Spinal cord (tissue), 10 donors: Measurements from ENCODE around the gene NAGS. TPM values are rescaled to one million over a fixed set of nuclear protein-coding genes. Genes with fewer than 3 reads are reported as not detected.
"Not testable (repeated sequence)": the region's sequence is repeated elsewhere in the genome, so short reads cannot be mapped to it uniquely, and the experiment has no call there.

Experiments used
- DNase-seq, 6 donors: peaks; one replicate each; pipeline versions ENCODE4 v3.0.0 to v3.0.0-alpha.2; 2013 to 2015; ENCODE audit warnings: low spot score in 6 of 6, low read depth in 4 of 6
- H3K27ac ChIP-seq: one replicate; pipeline ENCODE4 v1.5.1; 2013; ENCODE audit warnings: low read depth, low read length, control low read depth
- H3K27me3 ChIP-seq: one replicate; pipeline ENCODE4 v1.6.1; 2013; ENCODE audit warnings: low read length; ENCODE audit not compliant: control insufficient read depth, insufficient read depth
- H3K36me3 ChIP-seq: one replicate; pipeline ENCODE4 v1.6.1; 2013; ENCODE audit warnings: low read length; ENCODE audit not compliant: control insufficient read depth, insufficient read depth
- H3K4me1 ChIP-seq: one replicate; pipeline ENCODE4 v1.6.1; 2013; ENCODE audit warnings: low read length; ENCODE audit not compliant: control insufficient read depth, insufficient read depth
- H3K4me3 ChIP-seq: one replicate; pipeline ENCODE4 v1.5.1; 2013; ENCODE audit warnings: low read depth, low read length, control low read depth
- H3K9me3 ChIP-seq: one replicate; pipeline ENCODE4 v1.6.1; 2013; ENCODE audit warnings: low read length; ENCODE audit not compliant: control insufficient read depth, insufficient read depth
- WGBS: methylation state at CpG from one replicate; pipeline ENCODE4 v1.1.5; 2013; ENCODE audit warnings: missing lambda C conversion rate; ENCODE audit not compliant: insufficient coverage; 5-methylcytosine and 5-hydroxymethylcytosine counted together
- polyA plus RNA-seq, 2 donors: library from polyadenylated mRNA; unstranded; fragments of 120-200 nt; gene quantifications; one replicate each; pipeline ENCODE4 v1.2.1, GENCODE V29; 2013; ENCODE audit not compliant: insufficient read length in 2 of 2
- total RNA-seq, 2 donors: library from RNA; depleted of rRNA in 1 of 2; stranded (reverse); fragments of 120-200 nt in 1 of 2; fragments of >200 nt in 1 of 2; gene quantifications; one replicate each; pipeline versions ENCODE4 v1.2.3 to v1.2.4, GENCODE V29; 2013 to 2014
- donor health status: healthy.

NAGS gene
- total and polyA plus RNA-seq, 4 donors, result 1.4 to 3.5 (median 1.8) TPM

DNA sequence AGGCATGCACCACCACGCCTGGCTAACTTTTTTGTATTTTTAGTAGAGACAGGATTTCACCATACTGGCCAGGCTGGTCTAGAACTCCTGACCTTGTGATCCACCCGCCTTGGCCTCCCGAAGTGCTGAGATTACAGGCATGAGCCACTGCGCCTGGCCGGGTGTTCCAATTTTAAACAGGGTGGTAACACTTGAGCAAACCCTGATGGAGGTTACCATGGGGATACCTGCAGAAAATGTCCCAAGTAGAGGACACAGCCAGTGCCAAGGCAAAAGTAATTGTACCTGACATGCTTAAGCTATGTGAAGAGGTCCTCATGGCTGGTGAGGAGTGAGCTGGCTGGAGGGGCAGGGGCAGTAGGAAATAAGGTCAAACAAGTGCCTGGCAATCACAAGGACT lies 7.2 kb upstream of the NAGS start:
- 92% methylated on average over 5 of the region's 5 CpGs for WGBS
- peaks cover 11% of the 10 kb centered on the region for H3K4me1 ChIP-seq
- not testable (repeated sequence) for H3K27ac ChIP-seq, H3K36me3 ChIP-seq, H3K4me3 ChIP-seq, DNase-seq, H3K9me3 ChIP-seq
- H3K27me3 ChIP-seq, result peaks cover 27% of the 10 kb centered on the region

DNA sequence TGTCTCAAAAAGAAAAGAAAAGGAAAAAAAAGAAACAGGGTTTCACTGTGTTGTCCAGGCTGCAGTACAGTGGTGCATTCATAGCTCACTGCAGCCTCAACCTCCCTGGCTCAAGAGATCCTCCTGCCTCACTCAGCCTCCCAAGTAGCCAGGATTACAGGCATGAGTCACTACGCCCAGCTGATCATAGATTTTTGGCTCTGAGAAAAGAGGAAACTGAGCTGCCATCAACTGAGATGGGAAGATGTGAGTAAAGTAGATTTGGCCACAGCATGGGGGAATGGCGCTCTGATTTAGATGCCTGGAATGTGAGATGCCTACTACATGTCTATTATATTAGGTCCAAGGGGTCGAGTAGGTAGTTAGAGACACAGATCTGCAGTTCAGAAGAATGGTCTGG lies 5.9 kb upstream of the NAGS start:
- Histone ChIP-seq H3K36me3 (no peaks in the 10 kb centered on the region), H3K9me3 (no peaks in the 10 kb centered on the region), H3K27ac (no peak overlapping the region), H3K4me1 (peaks cover 11% of the 10 kb centered on the region), H3K4me3 (no peak overlapping the region), H3K27me3 (peaks cover 36% of the 10 kb centered on the region)
- WGBS, result 90% methylated on average over 2 of the region's 3 CpGs
- DNase-seq, result no peak

- DNase-seq, result no peak
- H3K27ac ChIP-seq, result no peak overlapping the region
- no peak overlapping the region for H3K4me3 ChIP-seq
- H3K9me3 ChIP-seq, result no peaks in the 10 kb centered on the region
- H3K27me3 ChIP-seq, result peaks cover 39% of the 10 kb centered on the region
- H3K4me1 ChIP-seq, result peaks cover 11% of the 10 kb centered on the region
- 89% methylated on average over 4 of the region's 4 CpGs for WGBS
- no peaks in the 10 kb centered on the region for H3K36me3 ChIP-seq
These were observed 5.4 kb upstream of the NAGS start for GRCh38 chr17:43999024-43999423.

GRCh38 chr17:44000141-44000860 lies 4.1 kb upstream of the NAGS start:
- DNase-seq, result no peak
- H3K4me1 ChIP-seq, result peaks cover 12% of the 10 kb centered on the region
- 96% methylated on average over 8 of the region's 12 CpGs for WGBS
- H3K27me3 ChIP-seq, result peaks cover 39% of the 10 kb centered on the region
- H3K27ac ChIP-seq, result no peak overlapping the region
- no peaks in the 10 kb centered on the region for H3K9me3 ChIP-seq
- no peak overlapping the region for H3K4me3 ChIP-seq
- H3K36me3 ChIP-seq, result no peaks in the 10 kb centered on the region

GRCh38 chr17:44000871-44001460 lies 3.5 kb upstream of the NAGS start:
- Histone ChIP-seq H3K4me3 (no peak overlapping the region), H3K9me3 (no peaks in the 10 kb centered on the region), H3K27ac (no peak overlapping the region), H3K36me3 (no peaks in the 10 kb centered on the region), H3K4me1 (peaks cover 18% of the 10 kb centered on the region), H3K27me3 (peaks cover 43% of the 10 kb centered on the region)
- 80% methylated on average over 6 of the region's 6 CpGs for WGBS
- DNase-seq, result no peak

GRCh38 chr17:44001461-44001920 lies 2.9 kb upstream of the NAGS start:
- no CpG with 5 or more reads among the region's 2 CpGs for WGBS

DNA sequence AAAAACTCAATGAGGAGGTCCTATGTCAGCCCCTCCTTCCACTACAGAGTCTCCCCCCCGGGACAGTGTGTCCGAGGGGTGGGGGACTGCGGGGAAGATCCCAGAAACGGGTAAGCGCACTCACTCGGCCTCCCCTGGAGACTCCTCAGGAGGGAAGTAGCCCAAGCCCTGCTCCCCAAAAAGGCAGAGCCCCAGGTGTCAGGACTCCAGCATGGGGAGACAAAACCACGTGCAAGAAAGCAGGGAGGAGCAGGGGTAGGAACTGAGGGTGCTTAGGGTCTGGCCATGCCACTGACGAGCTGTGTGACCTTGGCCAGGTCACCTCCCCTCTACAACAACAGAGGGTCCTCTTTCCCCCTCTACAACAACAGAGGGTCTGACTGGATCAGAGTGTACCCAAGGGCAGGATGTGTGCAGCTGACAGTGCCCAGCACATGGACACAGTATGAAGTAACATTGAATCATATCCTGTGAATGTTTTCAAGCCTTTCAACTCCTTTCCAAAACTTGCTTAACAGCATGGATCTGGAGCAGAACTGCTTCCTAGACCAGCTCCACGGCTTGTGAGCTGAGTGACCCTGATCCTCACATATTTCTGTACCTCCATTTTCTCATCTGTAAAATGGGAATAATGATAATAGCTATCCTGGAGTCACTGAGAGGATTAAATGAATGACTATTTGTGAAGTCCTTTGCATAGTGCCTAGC lies 2.1 kb upstream of the NAGS start:
- peaks cover 2% of the 10 kb centered on the region for H3K36me3 ChIP-seq
- no peak overlapping the region for H3K4me3 ChIP-seq
- H3K9me3 ChIP-seq, result no peaks in the 10 kb centered on the region
- WGBS, result 59% methylated on average over 7 of the region's 9 CpGs
- DNase-seq, result no peak
- peaks cover 32% of the 10 kb centered on the region for H3K4me1 ChIP-seq
- no peak overlapping the region for H3K27ac ChIP-seq
- peaks cover 50% of the 10 kb centered on the region for H3K27me3 ChIP-seq

More at GRCh38 chr17:44001461-44001920, 2.9 kb upstream of the NAGS start:
- no peak overlapping the region for H3K4me3 ChIP-seq
- no peaks in the 10 kb centered on the region for H3K36me3 ChIP-seq
- H3K27me3 ChIP-seq, result peaks cover 43% of the 10 kb centered on the region
- no peak for DNase-seq
- no peak overlapping the region for H3K27ac ChIP-seq
- peaks cover 24% of the 10 kb centered on the region for H3K4me1 ChIP-seq
- no peaks in the 10 kb centered on the region for H3K9me3 ChIP-seq

DNA sequence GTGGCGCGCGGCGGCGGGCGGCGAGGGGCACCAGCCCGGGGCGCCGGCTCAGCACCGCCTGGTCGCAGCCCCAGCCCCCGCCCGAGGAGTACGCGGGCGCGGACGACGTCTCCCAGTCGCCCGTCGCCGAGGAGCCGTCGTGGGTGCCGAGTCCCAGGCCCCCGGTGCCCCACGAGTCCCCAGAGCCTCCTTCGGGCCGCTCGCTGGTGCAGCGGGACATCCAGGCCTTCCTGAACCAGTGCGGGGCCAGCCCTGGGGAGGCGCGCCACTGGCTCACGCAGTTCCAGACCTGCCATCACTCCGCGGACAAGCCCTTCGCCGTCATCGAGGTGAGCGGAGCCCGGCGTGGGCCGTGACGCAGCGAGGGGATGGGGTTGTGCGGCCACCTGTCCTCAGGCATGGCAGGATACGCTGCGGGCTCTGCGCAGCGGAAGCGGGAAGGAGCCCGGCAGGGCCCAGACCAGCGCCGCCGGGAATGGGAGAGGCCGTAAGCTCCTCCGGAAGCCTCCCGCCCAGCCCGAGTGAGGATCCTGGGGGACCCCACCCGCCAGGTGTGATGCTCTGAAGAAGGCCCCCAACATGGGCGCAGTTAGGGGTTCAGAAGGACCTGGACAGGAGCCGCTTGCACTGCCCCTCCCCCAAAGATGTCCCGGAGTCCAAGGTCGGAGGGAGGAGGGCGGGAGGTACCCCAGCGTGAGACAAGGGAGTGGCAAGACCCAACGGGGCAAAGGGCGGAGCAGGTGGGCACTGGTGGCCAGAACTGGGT lies 522 bp downstream of the NAGS start:
- no peak for DNase-seq
- 2% methylated on average over 71 of the region's 71 CpGs for WGBS
- peaks cover 65% of the 10 kb centered on the region for H3K27me3 ChIP-seq
- no peak overlapping the region for H3K27ac ChIP-seq
- no peaks in the 10 kb centered on the region for H3K9me3 ChIP-seq
- no peak overlapping the region for H3K4me3 ChIP-seq
- peaks cover 17% of the 10 kb centered on the region for H3K36me3 ChIP-seq
- H3K4me1 ChIP-seq, result peaks cover 40% of the 10 kb centered on the region

GRCh38 chr17:44005527-44006271 lies 1.3 kb downstream of the NAGS start:
- H3K36me3 ChIP-seq, result peaks cover 17% of the 10 kb centered on the region
- WGBS, result 3% methylated on average over 57 of the region's 59 CpGs
- H3K4me1 ChIP-seq, result peaks cover 40% of the 10 kb centered on the region
- no peak for DNase-seq
- H3K4me3 ChIP-seq, result peak overlapping the region; percentile 58
- H3K9me3 ChIP-seq, result no peaks in the 10 kb centered on the region
- H3K27ac ChIP-seq, result no peak overlapping the region
- H3K27me3 ChIP-seq, result peaks cover 65% of the 10 kb centered on the region
